DMS153 treated with DMSO at 0.1 percent for 48 hours (cell line): ENCODE data around the gene MATCAP1.

Experiments
- DNase-seq: peaks from one replicate; lab custom pipeline; 2025; ENCODE audit not compliant: unreplicated experiment; lab: John Stamatoyannopoulos, UW

MATCAP1 gene

GRCh38 chr16:67174706-67175231 is 9.0 kb downstream of the MATCAP1 start:
- DNase-seq: no peak

- DNase-seq: peak; percentile 62
Observed at GRCh38 chr16:67173808-67174705, 9.7 kb downstream of the MATCAP1 start.

GRCh38 chr16:67173323-67173722 is 10.4 kb downstream of the MATCAP1 start:
- DNase-seq: no peak

- no peak for DNase-seq
Observed at GRCh38 chr16:67170949-67171649, 12.7 kb downstream of the MATCAP1 start.

GRCh38 chr16:67170168-67170948 is 13.4 kb downstream of the MATCAP1 start, which contains the start of gene NOL3:
TSS of gene NOL3 (plus strand) at chr16:67170538.
- peak; percentile 77 for DNase-seq

GRCh38 chr16:67169642-67170167 is 14.1 kb downstream of the MATCAP1 start:
- DNase-seq: peak; percentile 12

GRCh38 chr16:67169011-67169451 is 14.7 kb downstream of the MATCAP1 start:
- no peak for DNase-seq

- no peak for DNase-seq
Observed at GRCh38 chr16:67167588-67167987, 16.2 kb downstream of the MATCAP1 start.

- DNase-seq: no peak
Observed at GRCh38 chr16:67166598-67167168, 17.1 kb downstream of the MATCAP1 start.

- DNase-seq: no peak
Observed at GRCh38 chr16:67166110-67166547, 17.6 kb downstream of the MATCAP1 start.

GRCh38 chr16:67165121-67166078 is 18.4 kb downstream of the MATCAP1 start:
- DNase-seq: no peak

- DNase-seq: no peak
Observed at GRCh38 chr16:67164599-67165061, 19.1 kb downstream of the MATCAP1 start, which contains the start of gene HSF4. TSS of gene HSF4 (plus strand) at chr16:67164745. CDS start at chr16:67164812, 67 bp downstream.

- DNase-seq: peak; percentile 57
Observed at GRCh38 chr16:67163999-67164558, 19.7 kb downstream of the MATCAP1 start.

- peak; percentile 57 for DNase-seq
Observed at GRCh38 chr16:67163164-67163998, 20.4 kb downstream of the MATCAP1 start.

GRCh38 chr16:67162506-67163163 is 21.1 kb downstream of the MATCAP1 start:
- DNase-seq: peak; percentile 15

GRCh38 chr16:67161595-67162058 is 22.1 kb downstream of the MATCAP1 start:
- DNase-seq: no peak
